Heart right ventricle (tissue), 16 donors: ENCODE results near the gene PEX13. TPM values are rescaled to one million over a fixed set of nuclear protein-coding genes. Genes with fewer than 3 reads are reported as not detected.
"Not testable (repeated sequence)": the region's sequence is repeated elsewhere in the genome, so short reads cannot be mapped to it uniquely, and the experiment has no call there.

Experiments used
- ATAC-seq, 8 donors: fragments of 200-7000 bp; cut with Tn5 transposase; one replicate each; pipeline ENCODE4 v1.9.1; 2020; ENCODE audit warnings: mild to moderate bottlenecking in 8 of 8, moderate library complexity in 8 of 8, moderate number of reproducible peaks in 1 of 8
- DNase-seq, 2 donors: peaks; one replicate each; pipeline ENCODE4 v3.0.0-alpha.2; 2020
- H3K27ac ChIP-seq, 10 donors: fragments of 200-600 bp; sonication (generic) in 2 of 10; one replicate each; pipeline versions ENCODE4 v1.5.0 to v1.8.0; 2020 to 2022; ENCODE audit warnings: mild to moderate bottlenecking in 3 of 10
- H3K27me3 ChIP-seq, 7 donors: fragments of 200-600 bp; one replicate each; pipeline ENCODE4 v1.8.0; 2021 to 2022; ENCODE audit warnings: mild to moderate bottlenecking in 2 of 7
- H3K36me3 ChIP-seq, 9 donors: fragments of 200-600 bp; sonication (generic) in 1 of 9; one replicate each; pipeline versions ENCODE4 v1.5.0 to v1.8.0; 2020 to 2022; ENCODE audit warnings: mild to moderate bottlenecking in 2 of 9
- H3K4me1 ChIP-seq, 9 donors: fragments of 200-600 bp; sonication (generic) in 1 of 9; one replicate each; pipeline versions ENCODE4 v1.5.0 to v1.8.0; 2020 to 2022; ENCODE audit warnings: mild to moderate bottlenecking in 4 of 9
- H3K4me3 ChIP-seq, 10 donors: fragments of 200-600 bp; sonication (generic) in 2 of 10; one replicate each; pipeline versions ENCODE4 v1.5.0 to v1.8.0; 2020 to 2022; ENCODE audit warnings: mild to moderate bottlenecking in 7 of 10, moderate library complexity in 2 of 10
- H3K9me3 ChIP-seq, 11 donors: fragments of 200-600 bp in 10 of 11; sonication (generic) in 2 of 11; one replicate each; pipeline versions ENCODE4 v1.5.0 to v1.8.0; 2013 to 2022; ENCODE audit warnings: mild to moderate bottlenecking in 2 of 11, control low read depth in 1 of 11, moderate library complexity in 1 of 11
- CTCF ChIP-seq, 9 donors: fragments of 200-600 bp; sonication (generic) in 2 of 9; IDR thresholded peaks; one replicate each; pipeline versions ENCODE4 v1.5.0 to v1.8.0; 2021 to 2022; ENCODE audit warnings: antibody characterized with exemption in 9 of 9, mild to moderate bottlenecking in 5 of 9, moderate library complexity in 1 of 9
- WGBS, 2 donors: extraction: QIAGEN DNeasy Blood & Tissue Kit; methylation state at CpG; one replicate each; pipeline ENCODE4 v1.1.7; 2013; ENCODE audit warnings: inconsistent platforms in 1 of 2; 5-methylcytosine and 5-hydroxymethylcytosine counted together
- intact Hi-C, 10 donors: fragments of 100-400 bp; cut with DNase I; formaldehyde crosslinking; loops; one replicate each; pipeline versions ENCODE4 v1.11.1 to v1.14.2; 2022
- polyA plus RNA-seq, 2 donors: library from polyadenylated mRNA; stranded (reverse); fragments of 200-250 nt; gene quantifications; one replicate each; pipeline ENCODE4 v1.2.3, GENCODE V29; 2013
- total RNA-seq, 10 donors: library from RNA; stranded (reverse); fragmentation: NEBNext Ultra II Directional in 3 of 10; extraction: Animal tissue kit (Norgen Biotek cat#: 25700) in 3 of 10; gene quantifications; one replicate each; pipeline versions ENCODE4 v1.2.1 to v1.2.4, GENCODE V29; 2021 to 2023
- donor health status: Arrhythmogenic right ventricular cardiomyopathy.
- donor health status: ischemic (EF 13 %, LVEDD 7.1; RV severe dilation, severe dysfunction).
- donor health status: healthy with polysubstance abuse.
- donor health status: DM: no; HTN: yes; CAD: no.
- donor health status: DM: no; HTN: no; CAD: no.
- donor health status: ischemic (EF 25% LVEDD 6.9; RV normal size, moderate dysfunction).
- donor health status: ischemic (EF 25% LVEDD 5.7; RV mildly dilated, moderate dysfunction).
- donor health status: healthy.
- donor health status: DM: yes; HTN: yes; CAD: no.
- donor health status: Ischemic cardiomyopathy.
- donor health status: ischemic (EF 35%, LVEDD 5.7; RV mildly dilated, moderate dysfunction).
- donor health status: nonischemic (EF 11% LVEDD 7.7; RV severe dilation, severe dysfunction).
- donor health status: DM: yes; HTN: yes; CAD: no.
- donor health status: PGD.
- donor health status: ischemic (EF 29% LVEDD 5.4; RV normal size, mild dysfunction).
- donor health status: nonischemic (EF 23%, LVEDD 6.1; RV moderate dilation, normal function).

PEX13 gene
- total and polyA plus RNA-seq, 12 donors, result 11.9 to 27.8 (median 23.9) TPM

DNA sequence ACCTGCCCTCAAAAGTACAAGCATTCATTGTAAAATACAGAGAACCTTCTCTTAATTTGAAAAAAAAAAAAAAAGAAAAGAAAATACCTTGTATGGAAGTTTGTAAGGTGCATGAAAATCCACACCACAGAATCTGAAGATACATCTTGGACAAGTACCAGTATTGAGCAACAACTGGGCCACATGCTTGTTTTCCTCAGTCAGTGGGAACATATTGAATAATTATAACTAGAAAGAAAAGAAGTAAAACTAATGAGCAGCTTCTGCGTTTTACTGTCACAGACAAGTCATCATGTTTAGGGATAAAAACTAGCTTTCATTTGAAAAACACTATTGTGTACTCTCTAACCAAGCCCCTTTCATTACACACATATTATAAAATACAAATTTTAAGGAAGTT lies 5.8 kb upstream of the PEX13 start:
- TF ChIP-seq CTCF (IDR thresholded peaks at IDR 0.05), result no peak
- no peak for DNase-seq
- Histone ChIP-seq H3K4me1 (peaks cover 0 to 34% (median 11%) of the 10 kb centered on the region in 9 donors), H3K27me3 (no peaks in the 10 kb centered on the region), H3K27ac (peak overlapping the region in 1 of 10 donors; percentile 69), H3K4me3 (no peak overlapping the region), H3K36me3 (peaks cover 0 to 39% (median 0%) of the 10 kb centered on the region in 9 donors), H3K9me3 (no peaks in the 10 kb centered on the region)
- intact Hi-C loops, result no loop called here
- no peak for ATAC-seq
- 75 to 97% methylated on average over 1 of the region's 1 CpG for WGBS, 2 donors

DNA sequence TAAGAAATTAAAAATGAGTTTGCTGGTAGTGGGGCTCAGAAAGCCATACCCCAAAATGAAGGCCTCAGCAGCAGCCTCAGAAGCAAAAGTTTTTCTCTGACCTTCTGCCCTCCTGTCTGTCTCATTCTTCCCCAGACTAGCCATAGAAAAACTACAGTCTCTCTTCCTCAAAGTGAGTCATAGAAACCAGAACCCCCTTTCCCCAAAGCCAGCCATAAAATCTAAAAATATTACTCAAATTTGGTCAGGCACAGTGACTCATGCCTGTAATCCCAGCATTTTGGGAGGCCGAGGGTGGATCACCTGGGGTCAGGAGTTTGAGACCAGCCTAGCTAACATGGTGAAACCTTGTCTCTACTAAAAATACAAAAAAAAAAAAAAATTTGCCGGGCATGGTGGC lies 5.2 kb upstream of the PEX13 start:
- H3K9me3 ChIP-seq, DNase-seq, intact Hi-C loops, H3K27me3 ChIP-seq, ATAC-seq, H3K4me3 ChIP-seq: not testable (repeated sequence)
- Histone ChIP-seq H3K4me1 (peaks cover 0 to 34% (median 11%) of the 10 kb centered on the region in 9 donors), H3K27ac (peak overlapping the region in 1 of 10 donors; percentile 69), H3K36me3 (peaks cover 0 to 34% (median 0%) of the 10 kb centered on the region in 9 donors)
- 82 to 93% methylated on average over 2 of the region's 2 CpGs for WGBS, 2 donors

- H3K36me3 ChIP-seq, result peaks cover 0 to 28% (median 0%) of the 10 kb centered on the region in 9 donors
- H3K27me3 ChIP-seq, result no peaks in the 10 kb centered on the region
- intact Hi-C loops, result no loop called here
- no peaks in the 10 kb centered on the region for H3K9me3 ChIP-seq
- H3K4me1 ChIP-seq, result peaks cover 0 to 36% (median 12%) of the 10 kb centered on the region in 9 donors
- no peak overlapping the region for H3K4me3 ChIP-seq
- H3K27ac ChIP-seq, result no peak overlapping the region
- DNase-seq (no peak), ATAC-seq (no peak)
- 62 to 82% methylated on average over 3 of the region's 3 CpGs for WGBS, 2 donors
- TF ChIP-seq CTCF (IDR thresholded peaks at IDR 0.05), result no peak
Observed at GRCh38 chr2:61013382-61013781, 4.1 kb upstream of the PEX13 start.

- Histone ChIP-seq H3K27me3 (no peaks in the 10 kb centered on the region), H3K36me3 (peaks cover 0 to 17% (median 0%) of the 10 kb centered on the region in 9 donors), H3K4me1 (peaks cover 0 to 49% (median 26%) of the 10 kb centered on the region in 9 donors), H3K9me3 (no peaks in the 10 kb centered on the region), H3K4me3 (no peak overlapping the region), H3K27ac (peak overlapping the region in 1 of 10 donors; percentile 45)
- no peak for TF ChIP-seq CTCF (IDR thresholded peaks at IDR 0.05)
- DNase-seq (no peak), ATAC-seq (no peak)
- 77 to 87% methylated on average over 3 of the region's 3 CpGs for whole genome bisulfite sequencing, 2 donors
- intact Hi-C loops, result loop anchor here in 3 of 10 donors (5.0 kb wide), 1 partner anchor 53 kb away; the partner anchor contains the start of gene SANBR (in 3 of the 3)
Observed at GRCh38 chr2:61014763-61015162, 2.8 kb upstream of the PEX13 start.

DNA sequence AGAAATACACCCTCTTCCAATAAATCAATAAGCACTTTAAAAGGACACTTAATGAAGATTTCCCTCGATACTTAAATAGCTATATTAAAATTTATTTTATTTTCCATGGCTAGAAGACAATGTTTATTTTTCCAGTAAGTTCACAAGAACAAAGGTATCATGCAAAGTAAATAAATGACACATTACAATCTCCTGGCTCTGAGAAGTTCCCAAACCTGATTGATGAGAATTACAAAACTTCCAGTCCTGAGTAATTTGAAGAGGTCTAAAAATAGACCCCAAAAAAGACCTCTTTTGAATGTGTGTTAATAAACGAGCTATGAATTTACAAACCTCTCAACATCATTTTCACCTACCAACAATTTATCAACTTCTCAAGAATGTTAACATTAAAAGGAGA lies 1.5 kb upstream of the PEX13 start:
- Histone ChIP-seq H3K4me3 (peak overlapping the region in 6 of 10 donors; percentile 82 to 97 (median 95)), H3K36me3 (peaks cover 0 to 6% (median 0%) of the 10 kb centered on the region in 9 donors), H3K27ac (peak overlapping the region in 1 of 10 donors; percentile 92), H3K9me3 (no peaks in the 10 kb centered on the region), H3K4me1 (peaks cover 0 to 56% (median 29%) of the 10 kb centered on the region in 9 donors), H3K27me3 (no peaks in the 10 kb centered on the region)
- WGBS, 2 donors, result 53 to 61% methylated on average over 2 of the region's 2 CpGs
- intact Hi-C loops, result loop anchor here in 4 of 10 donors (2.0 to 5.0 kb wide), 2 partner anchors 51 to 135 kb away; partner anchors contain the start of genes SANBR (in 3 of the 4) and REL (in 1 of the 4)
- no peak for ATAC-seq
- no peak for TF ChIP-seq CTCF (IDR thresholded peaks at IDR 0.05)
- no peak for DNase-seq
